Measurements from ENCODE around the gene SOCS3. TPM values are rescaled to one million over a fixed set of nuclear protein-coding genes. Genes with fewer than 3 reads are reported as not detected.

Gene SOCS3
- total and polyA plus RNA-seq, 2 experiments from 2014 or later = 13.2 to 32.9 TPM

DNA sequence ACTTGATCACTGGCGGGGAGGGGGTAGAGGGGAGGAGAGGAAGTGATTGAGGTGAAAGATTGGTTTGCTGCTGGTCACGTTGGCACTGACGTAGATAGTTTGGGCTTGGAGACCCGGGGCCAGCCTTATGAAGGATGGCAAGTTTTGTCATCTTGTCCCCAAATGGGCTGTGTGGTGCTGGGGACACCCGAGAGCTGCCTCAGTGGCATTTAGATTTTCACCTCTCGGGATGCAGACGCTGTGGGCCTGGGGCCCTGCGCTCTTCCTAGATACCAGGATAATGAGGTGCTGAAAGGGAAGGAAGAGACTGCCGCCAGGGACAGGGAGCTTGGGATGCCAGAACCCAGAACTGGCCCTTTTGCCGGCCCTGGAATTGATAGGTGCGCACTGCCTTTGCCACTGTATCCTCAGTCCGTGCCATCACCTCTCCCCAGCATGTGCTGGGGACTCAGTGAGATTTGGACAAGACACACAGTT, 1.4 kb upstream of the SOCS3 start:
- peaks cover 27% of the 10 kb centered on the region for H3F3A ChIP-seq (replicated peaks; ENCODE audit: low read depth)
- peak overlapping the region; percentile 96 for H3K27ac ChIP-seq (ENCODE audit: low read depth)
- peak overlapping the region; percentile 91 for H3K4me3 ChIP-seq
- no peaks in the 10 kb centered on the region for H3K9me2 ChIP-seq (ENCODE audit: insufficient read depth)
- peak overlapping the region; percentile 3; the same call in 1 of the 2 replicates for H2AFZ ChIP-seq
- H3K79me2 ChIP-seq (replicated peaks; ENCODE audit: insufficient read depth) = peaks cover 29% of the 10 kb centered on the region
- H3K4me1 ChIP-seq (ENCODE audit: insufficient read depth) = peaks cover 64% of the 10 kb centered on the region
- peak overlapping the region; percentile 94 for H3K27ac Mint-ChIP-seq
- H3K27me3 Mint-ChIP-seq (ENCODE audit: insufficient read depth, low read depth, poor library complexity) = peaks cover 33% of the 10 kb centered on the region
- H3K4me2 ChIP-seq = peak overlapping the region; percentile 96
- peaks cover 22% of the 10 kb centered on the region for H3K27me3 ChIP-seq (ENCODE audit: insufficient read depth)
- TF ChIP-seq CREB1 (CRISPR knock-in tag; IDR thresholded peaks at IDR 0.05; ENCODE audit: low read depth) (peak; percentile 50; the same call in 1 of the 2 replicates), CTCF (conservative IDR thresholded peaks at IDR 0.05; ENCODE audit: low read depth in 2 of 2) (no peak), NANOG (IDR thresholded peaks at IDR 0.05; ENCODE audit: borderline replicate concordance) (no peak)
- H3K36me3 ChIP-seq (ENCODE audit: insufficient read depth) = peaks cover 12% of the 10 kb centered on the region; the same call in 1 of the 2 replicates
- no peak for DNase-seq (ENCODE audit: low spot score)
- H3K9me3 Mint-ChIP-seq = no peaks in the 10 kb centered on the region
- peaks cover 69% of the 10 kb centered on the region for H3K4me1 Mint-ChIP-seq
- H4K20me1 ChIP-seq (replicated peaks; ENCODE audit: insufficient read depth) = peaks cover 28% of the 10 kb centered on the region
- H3K36me3 Mint-ChIP-seq (ENCODE audit: low read depth) = peaks cover 26% of the 10 kb centered on the region
- peak overlapping the region; percentile 80 for H3K4me3 Mint-ChIP-seq
- ATAC-seq = peak; percentile 1

- Histone ChIP-seq H3K9me2 (ENCODE audit: insufficient read depth) (no peaks in the 10 kb centered on the region), H3F3A (replicated peaks; ENCODE audit: low read depth) (peaks cover 26% of the 10 kb centered on the region; the same call in 1 of the 2 replicates), H3K79me2 (replicated peaks; ENCODE audit: insufficient read depth) (peaks cover 31% of the 10 kb centered on the region), H3K4me1 (ENCODE audit: insufficient read depth) (peaks cover 66% of the 10 kb centered on the region), H4K20me1 (replicated peaks; ENCODE audit: insufficient read depth) (peaks cover 28% of the 10 kb centered on the region), H3K4me2 (peak overlapping the region; percentile 96), H3K27ac (ENCODE audit: low read depth) (peak overlapping the region; percentile 96), H2AFZ (peak overlapping the region; percentile 80), H3K36me3 (ENCODE audit: insufficient read depth) (peaks cover 12% of the 10 kb centered on the region; the same call in 1 of the 2 replicates), H3K27me3 (ENCODE audit: insufficient read depth) (peaks cover 25% of the 10 kb centered on the region), H3K4me3 (peak overlapping the region; percentile 91)
- H3K4me1 Mint-ChIP-seq = peaks cover 69% of the 10 kb centered on the region
- ATAC-seq (peak; percentile 61), DNase-seq (ENCODE audit: low spot score) (peak; percentile 98)
- no peaks in the 10 kb centered on the region for H3K9me3 Mint-ChIP-seq
- peak overlapping the region; percentile 80 for H3K4me3 Mint-ChIP-seq
- peak overlapping the region; percentile 94 for H3K27ac Mint-ChIP-seq
- peaks cover 26% of the 10 kb centered on the region for H3K36me3 Mint-ChIP-seq (ENCODE audit: low read depth)
- H3K27me3 Mint-ChIP-seq (ENCODE audit: insufficient read depth, low read depth, poor library complexity) = peaks cover 28% of the 10 kb centered on the region
- TF ChIP-seq EZH2phosphoT487 (IDR thresholded peaks at IDR 0.05; ENCODE audit: unreplicated experiment) (no peak), CTCF (conservative IDR thresholded peaks at IDR 0.05; ENCODE audit: low read depth in 2 of 2) (peak; percentile 94 to 95)
These were observed 721 bp upstream of the SOCS3 start for GRCh38 chr17:78360371-78361224.
